NCI-H2196 treated with DMSO at 0.1 percent for 48 hours (cell line): ENCODE data around the gene BMS1.
"Not testable (repeated sequence)": the region's sequence is repeated elsewhere in the genome, so short reads cannot be mapped to it uniquely, and the experiment has no call there.

Source experiments
- DNase-seq: peaks from one replicate; lab custom pipeline; 2025; ENCODE audit not compliant: unreplicated experiment; lab: John Stamatoyannopoulos, UW

Gene BMS1

GRCh38 chr10:42782446-42783180 is at the start of gene BMS1:
BMS1 (plus strand) TSS chr10:42782795; CDS start chr10:42784395, 1,600 bp downstream.
- DNase-seq, result peak; percentile 70

- DNase-seq, result no peak
Measured at GRCh38 chr10:42734536-42734935, 48.1 kb upstream of the BMS1 start.

- no peak for DNase-seq
Measured at GRCh38 chr10:42738679-42739078, 43.9 kb upstream of the BMS1 start.

GRCh38 chr10:42741536-42741935 is 41.1 kb upstream of the BMS1 start:
- not testable (repeated sequence) for DNase-seq

GRCh38 chr10:42743697-42744096 is 38.9 kb upstream of the BMS1 start:
- DNase-seq, result no peak

- DNase-seq, result no peak
Measured at GRCh38 chr10:42744134-42744701, 38.4 kb upstream of the BMS1 start.

- DNase-seq, result peak; percentile 28
Measured at GRCh38 chr10:42753126-42753506, 29.5 kb upstream of the BMS1 start.

- no peak for DNase-seq
Measured at GRCh38 chr10:42753507-42754154, 29.0 kb upstream of the BMS1 start.

- no peak for DNase-seq
Measured at GRCh38 chr10:42754155-42755027, 28.2 kb upstream of the BMS1 start.

- DNase-seq, result no peak
Measured at GRCh38 chr10:42755028-42755451, 27.6 kb upstream of the BMS1 start.

- DNase-seq, result no peak
Measured at GRCh38 chr10:42755556-42756093, 27.0 kb upstream of the BMS1 start.

GRCh38 chr10:42767906-42768305 is 14.7 kb upstream of the BMS1 start:
- no peak for DNase-seq

- no peak for DNase-seq
Measured at GRCh38 chr10:42768581-42769152, 13.9 kb upstream of the BMS1 start.

GRCh38 chr10:42769173-42769572 is 13.4 kb upstream of the BMS1 start:
- no peak for DNase-seq

- DNase-seq, result no peak
Measured at GRCh38 chr10:42769673-42770072, 12.9 kb upstream of the BMS1 start.

- no peak for DNase-seq
Measured at GRCh38 chr10:42776681-42777080, 5.9 kb upstream of the BMS1 start.

GRCh38 chr10:42780456-42780855 is 2.1 kb upstream of the BMS1 start:
- no peak for DNase-seq

- no peak for DNase-seq
Measured at GRCh38 chr10:42781893-42782445, 626 bp upstream of the BMS1 start.

- DNase-seq, result peak; percentile 3
Measured at GRCh38 chr10:42783181-42783549, 570 bp downstream of the BMS1 start.

GRCh38 chr10:42785759-42786158 is 3.2 kb downstream of the BMS1 start:
- no peak for DNase-seq
